Measurements from ENCODE around the gene PLEKHJ1. TPM values are rescaled to one million over a fixed set of nuclear protein-coding genes. Genes with fewer than 3 reads are reported as not detected.

PLEKHJ1 gene
- total and polyA plus RNA-seq, 9 of the 15 experiments (the other 6 are each of a cell fraction or from before 2014, with no cell fraction given) = 1.5 to 188 (median 63.9) TPM

GRCh38 chr19:2236314-2237050 is at the start of gene PLEKHJ1, which contains the start of gene SF3A2 (continued):
- TF ChIP-seq ZFP30 (CRISPR knock-in tag; IDR thresholded peaks at IDR 0.05; ENCODE audit: borderline replicate concordance) (no peak), KLF10 (CRISPR knock-in tag; IDR thresholded peaks at IDR 0.05) (no peak), RBM25 (IDR thresholded peaks at IDR 0.05; ENCODE audit: low read depth, low read length, severe bottlenecking) (no peak), ZNF23 (CRISPR knock-in tag; IDR thresholded peaks at IDR 0.05) (no peak), ZBTB5 (IDR thresholded peaks at IDR 0.05) (no peak), KLF6 (CRISPR knock-in tag; IDR thresholded peaks at IDR 0.05; ENCODE audit: borderline replicate concordance) (peak; percentile 86; the same call in 1 of the 2 replicates), LEF1 (IDR thresholded peaks at IDR 0.05) (no peak), ZNF324 (CRISPR knock-in tag; IDR thresholded peaks at IDR 0.05) (no peak), GTF2F1 (IDR thresholded peaks at IDR 0.05; ENCODE audit: low read depth, low read length) (peak; percentile 63; the same call in 1 of the 2 replicates), ZNF551 (CRISPR knock-in tag; IDR thresholded peaks at IDR 0.05) (no peak), ZNF583 (CRISPR knock-in tag; IDR thresholded peaks at IDR 0.05) (peak; percentile 76), RAD51 (IDR thresholded peaks at IDR 0.05; ENCODE audit: borderline replicate concordance, low read depth) (peak; percentile 9; the same call in 1 of the 2 replicates), ZNF175 (CRISPR knock-in tag; IDR thresholded peaks at IDR 0.05; ENCODE audit: low read depth) (peak; percentile 84; the same call in 1 of the 2 replicates), SREBF1 (IDR thresholded peaks at IDR 0.05; ENCODE audit: borderline replicate concordance, low read depth, low read length) (0 out of 2 replicates have a peak, but pooled peaks have one; percentile 13), PTRF (tag; IDR thresholded peaks at IDR 0.05) (no peak), MCM3 (IDR thresholded peaks at IDR 0.05) (no peak), ZNF253 (CRISPR knock-in tag; conservative IDR thresholded peaks at IDR 0.05) (no peak), SP2 (IDR thresholded peaks at IDR 0.05; ENCODE audit: extremely low read depth, low read depth, low read length, poor library complexity, severe bottlenecking) (no peak), YBX1 (IDR thresholded peaks at IDR 0.05) (no peak), FOXJ3 (CRISPR knock-in tag; IDR thresholded peaks at IDR 0.05) (no peak), MCM2 (IDR thresholded peaks at IDR 0.05; ENCODE audit: low read depth) (no peak)
- TF ChIP-seq, protein P1, sequence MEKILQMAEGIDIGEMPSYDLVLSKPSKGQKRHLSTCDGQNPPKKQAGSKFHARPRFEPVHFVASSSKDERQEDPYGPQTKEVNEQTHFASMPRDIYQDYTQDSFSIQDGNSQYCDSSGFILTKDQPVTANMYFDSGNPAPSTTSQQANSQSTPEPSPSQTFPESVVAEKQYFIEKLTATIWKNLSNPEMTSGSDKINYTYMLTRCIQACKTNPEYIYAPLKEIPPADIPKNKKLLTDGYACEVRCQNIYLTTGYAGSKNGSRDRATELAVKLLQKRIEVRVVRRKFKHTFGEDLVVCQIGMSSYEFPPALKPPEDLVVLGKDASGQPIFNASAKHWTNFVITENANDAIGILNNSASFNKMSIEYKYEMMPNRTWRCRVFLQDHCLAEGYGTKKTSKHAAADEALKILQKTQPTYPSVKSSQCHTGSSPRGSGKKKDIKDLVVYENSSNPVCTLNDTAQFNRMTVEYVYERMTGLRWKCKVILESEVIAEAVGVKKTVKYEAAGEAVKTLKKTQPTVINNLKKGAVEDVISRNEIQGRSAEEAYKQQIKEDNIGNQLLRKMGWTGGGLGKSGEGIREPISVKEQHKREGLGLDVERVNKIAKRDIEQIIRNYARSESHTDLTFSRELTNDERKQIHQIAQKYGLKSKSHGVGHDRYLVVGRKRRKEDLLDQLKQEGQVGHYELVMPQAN (IDR thresholded peaks at IDR 0.05; ENCODE audit: borderline replicate concordance) = 0 out of 2 replicates have a peak, but pooled peaks have one; percentile 25
- TF ChIP-seq, protein P2, sequence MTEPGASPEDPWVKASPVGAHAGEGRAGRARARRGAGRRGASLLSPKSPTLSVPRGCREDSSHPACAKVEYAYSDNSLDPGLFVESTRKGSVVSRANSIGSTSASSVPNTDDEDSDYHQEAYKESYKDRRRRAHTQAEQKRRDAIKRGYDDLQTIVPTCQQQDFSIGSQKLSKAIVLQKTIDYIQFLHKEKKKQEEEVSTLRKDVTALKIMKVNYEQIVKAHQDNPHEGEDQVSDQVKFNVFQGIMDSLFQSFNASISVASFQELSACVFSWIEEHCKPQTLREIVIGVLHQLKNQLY (CRISPR knock-in tag; conservative IDR thresholded peaks at IDR 0.05) = 0 out of 4 replicates have a peak, but pooled peaks of 1 of the 2 experiments have one; percentile 35
- TF ChIP-seq, protein P3, sequence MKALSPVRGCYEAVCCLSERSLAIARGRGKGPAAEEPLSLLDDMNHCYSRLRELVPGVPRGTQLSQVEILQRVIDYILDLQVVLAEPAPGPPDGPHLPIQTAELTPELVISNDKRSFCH (CRISPR knock-in tag; IDR thresholded peaks at IDR 0.05) = no peak
- TF ChIP-seq, protein P3 (tag; IDR thresholded peaks at IDR 0.05) = peak; percentile 90

Data from K562 (cell line).